ENCODE data around the gene OBP2A.
"Not testable (repeated sequence)": the region's sequence is repeated elsewhere in the genome, so short reads cannot be mapped to it uniquely, and the experiment has no call there.

Gene OBP2A

GRCh38 chr9:135512241-135512603 lies 33.7 kb upstream of the OBP2A start:
- no peak for DNase-seq (ENCODE audit: low read depth)

GRCh38 chr9:135512904-135513303 lies 33.0 kb upstream of the OBP2A start:
- DNase-seq (ENCODE audit: low read depth), result no peak

GRCh38 chr9:135513351-135513846 lies 32.5 kb upstream of the OBP2A start:
- DNase-seq (ENCODE audit: low read depth), result no peak

- not testable (repeated sequence) for DNase-seq (ENCODE audit: low read depth)
These were observed 32.0 kb upstream of the OBP2A start for GRCh38 chr9:135513906-135514305.

GRCh38 chr9:135514342-135515082 lies 31.4 kb upstream of the OBP2A start:
- DNase-seq (ENCODE audit: low read depth), result no peak

GRCh38 chr9:135515083-135515951 lies 30.6 kb upstream of the OBP2A start:
- no peak for DNase-seq (ENCODE audit: low read depth)

GRCh38 chr9:135516132-135516860 lies 29.6 kb upstream of the OBP2A start:
- DNase-seq (ENCODE audit: low read depth), result no peak

- no peak for DNase-seq (ENCODE audit: low read depth)
These were observed 28.5 kb upstream of the OBP2A start for GRCh38 chr9:135517407-135517822.

- no peak for DNase-seq (ENCODE audit: low read depth)
These were observed 26.6 kb upstream of the OBP2A start for GRCh38 chr9:135519179-135519971.

- DNase-seq (ENCODE audit: low read depth), result no peak
These were observed 24.9 kb upstream of the OBP2A start, which contains the start of gene LCN1 for GRCh38 chr9:135520916-135521607. LCN1 (plus strand) TSS chr9:135521440; CDS start chr9:135521498, 58 bp downstream.

- no peak for DNase-seq (ENCODE audit: low read depth)
These were observed 24.3 kb upstream of the OBP2A start for GRCh38 chr9:135521608-135522095.

- DNase-seq (ENCODE audit: low read depth), result no peak
These were observed 23.6 kb upstream of the OBP2A start for GRCh38 chr9:135522137-135522877.

- no peak for DNase-seq (ENCODE audit: low read depth)
These were observed 23.0 kb upstream of the OBP2A start for GRCh38 chr9:135522931-135523330.

- no peak for DNase-seq (ENCODE audit: low read depth)
These were observed 22.3 kb upstream of the OBP2A start for GRCh38 chr9:135523521-135524129.

GRCh38 chr9:135524130-135524861 lies 21.6 kb upstream of the OBP2A start:
- DNase-seq (ENCODE audit: low read depth), result no peak

- no peak for DNase-seq (ENCODE audit: low read depth)
These were observed 20.5 kb upstream of the OBP2A start for GRCh38 chr9:135525241-135526088.

GRCh38 chr9:135526089-135526729 lies 19.7 kb upstream of the OBP2A start:
- DNase-seq (ENCODE audit: low read depth), result no peak

Measured in HS-5 (cell line).